ENCODE measurements around the gene GRAP2. TPM values are rescaled to one million over a fixed set of nuclear protein-coding genes. Genes with fewer than 3 reads are reported as not detected.

Gene GRAP2
- total RNA-seq, 1 experiment from 2014 or later: 0.42 TPM

- intact Hi-C loops (cut with micrococcal nuclease): no loop called here
- no peak overlapping the region for H3K4me3 ChIP-seq (replicated peaks in 1 of 2; ENCODE audit: low read depth in 1 of 2, low read length in 2 of 2)
- H3K4me2 ChIP-seq (ENCODE audit: low read length): no peak overlapping the region
- ChIA-PET RAD21 (ENCODE audit: low non-redundant PET in 1 of 2, low total read pairs in 2 of 2, uncharacterized antibody in 2 of 2, unreplicated experiment in 2 of 2) (no interaction called here), POLR2A (no interaction called here), CTCF (interaction anchor here (1.2 kb wide), 1 partner anchor 58 kb away, joined by 3 read pairs; no protein-coding TSS in a partner anchor)
- TF ChIP-seq SIN3A (IDR thresholded peaks at IDR 0.05; ENCODE audit: low read depth) (no peak), REST (IDR thresholded peaks at IDR 0.05; ENCODE audit: low read depth) (no peak), ZFX (IDR thresholded peaks at IDR 0.05) (no peak), EZH2 (IDR thresholded peaks at IDR 0.05) (no peak), EGR1 (IDR thresholded peaks at IDR 0.05; ENCODE audit: low read depth) (no peak), EZH2phosphoT487 (IDR thresholded peaks at IDR 0.05; ENCODE audit: borderline replicate concordance) (no peak), SP1 (IDR thresholded peaks at IDR 0.05; ENCODE audit: low read depth) (no peak), ELF1 (IDR thresholded peaks at IDR 0.05; ENCODE audit: borderline replicate concordance, low read depth) (no peak), ZNF274 (IDR thresholded peaks at IDR 0.05; ENCODE audit: low read depth, low read length) (no peak), FOSL1 (IDR thresholded peaks at IDR 0.05; ENCODE audit: low read depth) (no peak), POLR2AphosphoS5 (IDR thresholded peaks at IDR 0.05; ENCODE audit: low read depth, low read length) (no peak), CBX3 (IDR thresholded peaks at IDR 0.05; ENCODE audit: low read depth) (no peak)
- TF ChIP-seq, protein P1, sequence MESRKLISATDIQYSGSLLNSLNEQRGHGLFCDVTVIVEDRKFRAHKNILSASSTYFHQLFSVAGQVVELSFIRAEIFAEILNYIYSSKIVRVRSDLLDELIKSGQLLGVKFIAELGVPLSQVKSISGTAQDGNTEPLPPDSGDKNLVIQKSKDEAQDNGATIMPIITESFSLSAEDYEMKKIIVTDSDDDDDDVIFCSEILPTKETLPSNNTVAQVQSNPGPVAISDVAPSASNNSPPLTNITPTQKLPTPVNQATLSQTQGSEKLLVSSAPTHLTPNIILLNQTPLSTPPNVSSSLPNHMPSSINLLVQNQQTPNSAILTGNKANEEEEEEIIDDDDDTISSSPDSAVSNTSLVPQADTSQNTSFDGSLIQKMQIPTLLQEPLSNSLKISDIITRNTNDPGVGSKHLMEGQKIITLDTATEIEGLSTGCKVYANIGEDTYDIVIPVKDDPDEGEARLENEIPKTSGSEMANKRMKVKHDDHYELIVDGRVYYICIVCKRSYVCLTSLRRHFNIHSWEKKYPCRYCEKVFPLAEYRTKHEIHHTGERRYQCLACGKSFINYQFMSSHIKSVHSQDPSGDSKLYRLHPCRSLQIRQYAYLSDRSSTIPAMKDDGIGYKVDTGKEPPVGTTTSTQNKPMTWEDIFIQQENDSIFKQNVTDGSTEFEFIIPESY (IDR thresholded peaks at IDR 0.05; ENCODE audit: extremely low read depth, insufficient replicate concordance, low read length): no peak
- peaks cover 55% of the 10 kb centered on the region for H3K27me3 ChIP-seq (ENCODE audit: insufficient read depth, low read length)
- no peaks in the 10 kb centered on the region for H4K20me1 ChIP-seq (ENCODE audit: insufficient read depth)
- no peaks in the 10 kb centered on the region for H3K9me2 ChIP-seq (ENCODE audit: insufficient read depth)
- no peak overlapping the region for H2AFZ ChIP-seq (ENCODE audit: low read depth, low read length, poor library complexity, severe bottlenecking)
- no peak overlapping the region for H3K9ac ChIP-seq (ENCODE audit: low read length)
- H3K27ac ChIP-seq (ENCODE audit: low read depth, low read length): no peak overlapping the region
- no peaks in the 10 kb centered on the region for H3K4me1 ChIP-seq (ENCODE audit: control insufficient read depth in 1 of 2, insufficient read depth in 2 of 2, low read length in 2 of 2)
- H3K36me3 ChIP-seq (ENCODE audit: control insufficient read depth in 1 of 2, insufficient read depth in 2 of 2, low read length in 2 of 2): no peaks in the 10 kb centered on the region
- H3K79me2 ChIP-seq (ENCODE audit: insufficient read depth, low read length): no peaks in the 10 kb centered on the region
- ATAC-seq (no peak), DNase-seq (ENCODE audit: low read depth, low spot score) (no peak)
- no peaks in the 10 kb centered on the region for H3K9me3 ChIP-seq (ENCODE audit: control insufficient read depth in 1 of 2, insufficient read depth in 1 of 2, low read depth in 1 of 2, low read length in 2 of 2)
- no TSS peak for BruUV-seq (replicated peaks)
Measured at GRCh38 chr22:39895682-39896081, 5.2 kb upstream of the GRAP2 start.
